Endothelial cell (in vitro differentiated cells): ENCODE results near the gene IL10. TPM values are rescaled to one million over a fixed set of nuclear protein-coding genes. Genes with fewer than 3 reads are reported as not detected.

ENCODE experiments used
- DNase-seq: peaks from one replicate; pipeline ENCODE4 v3.0.0; 2021; ENCODE audit warnings: low spot score
- H3K27ac Mint-ChIP-seq: one replicate; pipeline ENCODE4 v1.8.0; 2021; ENCODE audit warnings: mixed read lengths, inconsistent platforms; ENCODE audit not compliant: unreplicated experiment
- H3K27me3 Mint-ChIP-seq: one replicate; pipeline ENCODE4 v1.8.0; 2021; ENCODE audit warnings: mild to moderate bottlenecking, moderate library complexity, mixed read lengths, inconsistent platforms; ENCODE audit not compliant: unreplicated experiment
- H3K36me3 Mint-ChIP-seq: one replicate; pipeline ENCODE4 v1.8.0; 2021; ENCODE audit warnings: mild to moderate bottlenecking, low read depth, mixed read lengths, inconsistent platforms; ENCODE audit not compliant: unreplicated experiment
- H3K4me1 Mint-ChIP-seq: one replicate; pipeline ENCODE4 v1.8.0; 2021; ENCODE audit warnings: mild to moderate bottlenecking, mixed read lengths, inconsistent platforms; ENCODE audit not compliant: unreplicated experiment
- H3K4me3 Mint-ChIP-seq: one replicate; pipeline ENCODE4 v1.8.0; 2021; ENCODE audit warnings: mild to moderate bottlenecking, mixed read lengths, inconsistent platforms; ENCODE audit not compliant: unreplicated experiment
- H3K9me3 Mint-ChIP-seq: one replicate; pipeline ENCODE4 v1.8.0; 2021; ENCODE audit warnings: mixed read lengths, inconsistent platforms; ENCODE audit not compliant: unreplicated experiment
- CTCF ChIP-seq: fragments of 200-600 bp; sonication (generic); IDR thresholded peaks from one replicate; pipeline ENCODE4 v1.5.0; 2021; ENCODE audit warnings: antibody characterized with exemption; ENCODE audit not compliant: unreplicated experiment
- total RNA-seq: library from RNA; stranded (reverse); fragmentation: NEBNext Ultra II Directional; extraction: Animal tissue kit (Norgen Biotek cat#: 25700); gene quantifications from one replicate; pipeline ENCODE4 v1.2.1, GENCODE V29; 2021; ENCODE audit not compliant: unreplicated experiment

Gene IL10
- total RNA-seq, 1 donor from 2014 or later = not detected

DNA sequence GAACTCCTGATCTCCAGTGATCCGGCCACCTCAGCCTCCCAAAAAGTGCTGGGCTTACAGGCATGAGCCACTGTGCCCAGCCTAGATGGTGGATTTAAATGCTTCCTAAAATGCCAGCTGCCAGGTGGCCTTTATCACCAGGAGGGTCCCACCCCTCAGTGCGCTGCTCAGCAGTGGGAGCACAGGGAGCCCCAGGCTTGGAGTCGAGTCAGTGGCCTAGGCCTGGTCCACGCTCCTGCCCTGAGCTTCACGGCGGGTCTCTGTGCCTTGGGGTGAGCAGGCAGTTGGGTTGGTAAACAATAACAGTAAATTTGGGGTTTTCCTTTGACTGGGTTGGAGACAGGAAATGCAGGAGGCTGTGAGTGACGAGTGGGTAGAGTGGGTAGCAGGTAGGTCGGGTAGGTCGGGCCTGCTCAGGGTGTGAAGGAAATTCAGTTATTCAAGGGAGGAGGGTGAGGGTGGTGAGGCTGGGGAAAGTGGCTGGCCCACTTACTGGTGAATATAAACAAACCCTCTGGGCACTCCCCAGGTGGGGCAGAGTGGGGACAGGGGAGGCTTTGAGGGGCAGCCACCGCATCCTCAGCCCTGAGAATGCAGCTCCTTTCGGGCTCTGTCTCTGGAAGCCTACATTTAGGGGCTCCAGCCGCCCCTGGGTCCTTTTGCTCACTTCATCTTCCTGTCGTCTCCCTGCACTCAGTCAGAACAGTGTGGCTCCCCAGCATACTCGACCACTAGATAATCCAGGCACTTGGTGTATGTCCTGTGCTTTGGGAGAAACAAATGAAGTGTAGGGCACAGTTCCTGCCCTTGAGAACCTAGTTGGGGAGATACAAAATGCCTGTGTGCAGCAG lies 35.2 kb downstream of the IL10 start:
- peaks cover 17% of the 10 kb centered on the region for H3K4me1 Mint-ChIP-seq

GRCh38 chr1:206735553-206736031 lies 36.7 kb downstream of the IL10 start:
- no peak for TF ChIP-seq CTCF
- peaks cover 15% of the 10 kb centered on the region for H3K27me3 Mint-ChIP-seq
- H3K9me3 Mint-ChIP-seq = no peaks in the 10 kb centered on the region
- H3K4me3 Mint-ChIP-seq = no peak overlapping the region
- peaks cover 25% of the 10 kb centered on the region for H3K36me3 Mint-ChIP-seq
- H3K27ac Mint-ChIP-seq = no peak overlapping the region
- no peak for DNase-seq
- peaks cover 20% of the 10 kb centered on the region for H3K4me1 Mint-ChIP-seq

More for the DNA sequence above, 35.2 kb downstream of the IL10 start:
- Mint-ChIP-seq H3K36me3 (peaks cover 23% of the 10 kb centered on the region), H3K4me3 (no peak overlapping the region), H3K27ac (no peak overlapping the region), H3K9me3 (no peaks in the 10 kb centered on the region), H3K27me3 (peaks cover 13% of the 10 kb centered on the region)
- TF ChIP-seq CTCF = no peak
- DNase-seq = no peak

GRCh38 chr1:206734499-206735142 lies 37.7 kb downstream of the IL10 start:
- Mint-ChIP-seq H3K36me3 (peaks cover 29% of the 10 kb centered on the region), H3K9me3 (no peaks in the 10 kb centered on the region)

GRCh38 chr1:206732992-206733391 lies 39.3 kb downstream of the IL10 start:
- Mint-ChIP-seq H3K4me3 (peak overlapping the region; percentile 52), H3K9me3 (no peaks in the 10 kb centered on the region), H3K36me3 (peaks cover 33% of the 10 kb centered on the region), H3K4me1 (peaks cover 13% of the 10 kb centered on the region), H3K27me3 (peaks cover 8% of the 10 kb centered on the region), H3K27ac (no peak overlapping the region)
- no peak for TF ChIP-seq CTCF
- no peak for DNase-seq

More at GRCh38 chr1:206734499-206735142, 37.7 kb downstream of the IL10 start:
- H3K4me3 Mint-ChIP-seq = no peak overlapping the region
- H3K4me1 Mint-ChIP-seq = peaks cover 22% of the 10 kb centered on the region
- H3K27me3 Mint-ChIP-seq = peaks cover 13% of the 10 kb centered on the region
- H3K27ac Mint-ChIP-seq = no peak overlapping the region
- peak; percentile 67 for TF ChIP-seq CTCF
- peak; percentile 76 for DNase-seq
